Astrocyte (in vitro differentiated cells and primary cell): ENCODE measurements around the gene LRMDA. TPM values are rescaled to one million over a fixed set of nuclear protein-coding genes. Genes with fewer than 3 reads are reported as not detected.
A peak's percentile ranks its signal among the peaks of the same experiment; 100 is the strongest.

Experiments used
- DNase-seq: peaks from one replicate; pipeline ENCODE4 v3.0.0-alpha.2; 2010; ENCODE audit warnings: low read depth
- FAIRE-seq: peaks from 2 replicates; lab custom pipeline; 2011; peaks lifted over from hg19 to GRCh38; lab: Jason Lieb, UNC
- H2AFZ ChIP-seq: 2 replicates; pipeline ENCODE4 v1.6.0; 2012; ENCODE audit warnings: low read depth, low read length, inconsistent platforms
- H3K27ac ChIP-seq: 2 replicates; pipeline ENCODE4 v1.5.1; 2011; ENCODE audit warnings: low read depth, low read length, inconsistent platforms
- H3K27me3 ChIP-seq: 2 replicates; pipeline ENCODE4 v1.6.0; 2011; ENCODE audit warnings: low read length, inconsistent platforms; ENCODE audit not compliant: insufficient read depth
- H3K36me3 ChIP-seq: 2 replicates; pipeline ENCODE4 v1.5.1; 2011; ENCODE audit warnings: low read length, inconsistent platforms; ENCODE audit not compliant: insufficient read depth
- H3K4me1 ChIP-seq: 2 replicates; pipeline ENCODE4 v1.5.1; 2011; ENCODE audit warnings: low read length, inconsistent platforms; ENCODE audit not compliant: insufficient read depth
- H3K4me2 ChIP-seq: 2 replicates; pipeline ENCODE4 v1.6.0; 2012; ENCODE audit warnings: low read length, inconsistent platforms
- H3K4me3 ChIP-seq: 2 replicates; pipeline ENCODE4 v1.5.1; 2011; ENCODE audit warnings: low read depth, mild to moderate bottlenecking, low read length, inconsistent platforms; ENCODE audit not compliant: insufficient read depth
- H3K79me2 ChIP-seq: 2 replicates; pipeline ENCODE4 v1.6.0; 2012; ENCODE audit warnings: mild to moderate bottlenecking, low read length, inconsistent platforms; ENCODE audit not compliant: insufficient read depth
- H3K9ac ChIP-seq: 2 replicates; pipeline ENCODE4 v1.6.0; 2012; ENCODE audit warnings: mild to moderate bottlenecking, low read length, inconsistent platforms
- H3K9me3 ChIP-seq: 2 replicates; pipeline ENCODE4 v1.5.1; 2012; ENCODE audit warnings: low read depth, mild to moderate bottlenecking, low read length, inconsistent platforms; ENCODE audit not compliant: insufficient read depth
- H4K20me1 ChIP-seq: 2 replicates; pipeline ENCODE4 v1.6.0; 2012; ENCODE audit warnings: low read length, inconsistent platforms; ENCODE audit not compliant: insufficient read depth
- H3K27ac Mint-ChIP-seq: one replicate; pipeline ENCODE4 v1.8.0; 2021; ENCODE audit warnings: mild to moderate bottlenecking, mixed read lengths; ENCODE audit not compliant: unreplicated experiment
- H3K27me3 Mint-ChIP-seq: one replicate; pipeline ENCODE4 v1.8.0; 2021; ENCODE audit warnings: low read depth, mixed read lengths; ENCODE audit not compliant: unreplicated experiment
- H3K36me3 Mint-ChIP-seq: one replicate; pipeline ENCODE4 v1.8.0; 2021; ENCODE audit warnings: low read depth, mixed read lengths; ENCODE audit not compliant: unreplicated experiment
- H3K4me1 Mint-ChIP-seq: one replicate; pipeline ENCODE4 v1.8.0; 2021; ENCODE audit warnings: low read depth, mixed read lengths; ENCODE audit not compliant: unreplicated experiment
- H3K4me3 Mint-ChIP-seq: one replicate; pipeline ENCODE4 v1.8.0; 2021; ENCODE audit warnings: mild to moderate bottlenecking, moderate library complexity, mixed read lengths; ENCODE audit not compliant: unreplicated experiment
- H3K9me3 Mint-ChIP-seq: one replicate; pipeline ENCODE4 v1.8.0; 2021; ENCODE audit warnings: mild to moderate bottlenecking, mixed read lengths; ENCODE audit not compliant: unreplicated experiment
- CTCF ChIP-seq: IDR thresholded peaks from 2 replicates; pipeline ENCODE4 v1.5.1; 2011; ENCODE audit warnings: low read depth, mild to moderate bottlenecking, inconsistent platforms, low read length, moderate library complexity; ENCODE audit not compliant: insufficient read depth
- EZH2 ChIP-seq: IDR thresholded peaks from 2 replicates; pipeline ENCODE4 v1.6.1; 2012; ENCODE audit warnings: mild to moderate bottlenecking, low read length, inconsistent platforms; ENCODE audit not compliant: insufficient read depth
- total RNA-seq: library from RNA; stranded (reverse); gene quantifications from 2 replicates; pipeline ENCODE4 v1.2.1, GENCODE V29; 2021

LRMDA gene
- total RNA-seq, 1 donor from 2014 or later: 2.7 TPM

GRCh38 chr10:75972491-75973276 is 541.3 kb downstream of the LRMDA start:
- H3K4me2 ChIP-seq: no peak overlapping the region
- Mint-ChIP-seq H3K27ac (peak overlapping the region; percentile 36), H3K9me3 (peaks cover under 1% of the 10 kb centered on the region), H3K4me1 (peaks cover 20% of the 10 kb centered on the region), H3K27me3 (peaks cover 9% of the 10 kb centered on the region), H3K36me3 (no peaks in the 10 kb centered on the region), H3K4me3 (no peak overlapping the region)
- no peak overlapping the region for H3K27ac ChIP-seq
- no peak overlapping the region for H3K4me3 ChIP-seq
- no peaks in the 10 kb centered on the region for H3K36me3 ChIP-seq
- no peaks in the 10 kb centered on the region for H3K27me3 ChIP-seq
- no peak overlapping the region for H3K9ac ChIP-seq
- DNase-seq: peak; percentile 66
- no peaks in the 10 kb centered on the region for H4K20me1 ChIP-seq
- H3K79me2 ChIP-seq: no peaks in the 10 kb centered on the region
- no peak for FAIRE-seq
- H2AFZ ChIP-seq: no peak overlapping the region
- TF ChIP-seq EZH2: no peak
- no peak for TF ChIP-seq CTCF
- H3K9me3 ChIP-seq: no peaks in the 10 kb centered on the region
- no peaks in the 10 kb centered on the region for H3K4me1 ChIP-seq

GRCh38 chr10:75974080-75974479 is 542.7 kb downstream of the LRMDA start:
- H3K27me3 Mint-ChIP-seq: peaks cover 5% of the 10 kb centered on the region
- Histone ChIP-seq H3K27ac (no peak overlapping the region), H3K79me2 (no peaks in the 10 kb centered on the region), H3K36me3 (no peaks in the 10 kb centered on the region), H3K4me2 (no peak overlapping the region), H3K27me3 (no peaks in the 10 kb centered on the region), H3K4me3 (no peak overlapping the region), H3K9me3 (no peaks in the 10 kb centered on the region), H3K4me1 (no peaks in the 10 kb centered on the region), H3K9ac (no peak overlapping the region), H2AFZ (no peak overlapping the region), H4K20me1 (no peaks in the 10 kb centered on the region)
- H3K4me1 Mint-ChIP-seq: peaks cover 26% of the 10 kb centered on the region
- H3K27ac Mint-ChIP-seq: no peak overlapping the region
- DNase-seq: no peak
- H3K4me3 Mint-ChIP-seq: no peak overlapping the region
- TF ChIP-seq CTCF (no peak), EZH2 (no peak)
- H3K36me3 Mint-ChIP-seq: no peaks in the 10 kb centered on the region
- H3K9me3 Mint-ChIP-seq: peaks cover 3% of the 10 kb centered on the region
- FAIRE-seq: peak; percentile 9

GRCh38 chr10:75976681-75977080 is 545.3 kb downstream of the LRMDA start:
- TF ChIP-seq CTCF (no peak), EZH2 (no peak)
- Histone ChIP-seq H3K27ac (no peak overlapping the region), H3K9ac (no peak overlapping the region), H4K20me1 (no peaks in the 10 kb centered on the region), H3K4me1 (no peaks in the 10 kb centered on the region), H3K4me3 (no peak overlapping the region), H3K27me3 (no peaks in the 10 kb centered on the region), H2AFZ (no peak overlapping the region), H3K36me3 (no peaks in the 10 kb centered on the region), H3K9me3 (no peaks in the 10 kb centered on the region), H3K4me2 (no peak overlapping the region), H3K79me2 (no peaks in the 10 kb centered on the region)
- H3K4me3 Mint-ChIP-seq: no peak overlapping the region
- no peak overlapping the region for H3K27ac Mint-ChIP-seq
- H3K9me3 Mint-ChIP-seq: peaks cover 3% of the 10 kb centered on the region
- H3K4me1 Mint-ChIP-seq: peaks cover 20% of the 10 kb centered on the region
- DNase-seq (no peak), FAIRE-seq (no peak)
- H3K27me3 Mint-ChIP-seq: peaks cover 10% of the 10 kb centered on the region
- H3K36me3 Mint-ChIP-seq: no peaks in the 10 kb centered on the region
